Measurements from ENCODE around the gene PATL1. TPM values are rescaled to one million over a fixed set of nuclear protein-coding genes. Genes with fewer than 3 reads are reported as not detected.

Gene PATL1
- total and polyA plus RNA-seq, 2 of the 8 experiments (the other 6 are each of a cell fraction or from before 2014, with no cell fraction given) = 30.4 to 33.4 TPM

- TF ChIP-seq CHD7 (IDR thresholded peaks at IDR 0.05; ENCODE audit: insufficient replicate concordance, low read length) = no peak
- TF ChIP-seq SIX5 (IDR thresholded peaks at IDR 0.05; ENCODE audit: low read depth, low read length) = no peak
- TF ChIP-seq YY1 (IDR thresholded peaks at IDR 0.05; ENCODE audit: low read depth, low read length) = peak; percentile 83
- peak; percentile 82; the same call in 1 of the 2 replicates for TF ChIP-seq RBBP5 (IDR thresholded peaks at IDR 0.05; ENCODE audit: borderline replicate concordance, low read depth, low read length)
- TF ChIP-seq TEAD4 (IDR thresholded peaks at IDR 0.05; ENCODE audit: low read depth, low read length) = peak; percentile 83
- no peak for TF ChIP-seq FOSL1 (IDR thresholded peaks at IDR 0.05; ENCODE audit: insufficient read depth, low read depth, low read length)
- TF ChIP-seq KDM1A (IDR thresholded peaks at IDR 0.05; ENCODE audit: borderline replicate concordance, low read length) = no peak
- no peak for TF ChIP-seq GTF2F1 (IDR thresholded peaks at IDR 0.05; ENCODE audit: borderline replicate concordance, low read depth, low read length)
- no peak for TF ChIP-seq CEBPB (IDR thresholded peaks at IDR 0.05; ENCODE audit: low read depth, low read length)
- no peak for TF ChIP-seq JUN (IDR thresholded peaks at IDR 0.05; ENCODE audit: low read depth, low read length)
- no peak for TF ChIP-seq SIRT6 (IDR thresholded peaks at IDR 0.05; ENCODE audit: low read length)
Measured at GRCh38 chr11:59615637-59616395, 53.0 kb downstream of the PATL1 start, which contains the start of gene OSBP (continued).

Measured in H1 (cell line).